Smooth muscle cell (in vitro differentiated cells): ENCODE measurements around the gene ZNF438. TPM values are rescaled to one million over a fixed set of nuclear protein-coding genes. Genes with fewer than 3 reads are reported as not detected.

Experiments used
- DNase-seq: peaks from one replicate; lab custom pipeline; 2025; ENCODE audit not compliant: unreplicated experiment; lab: John Stamatoyannopoulos, UW
- H2AFZ ChIP-seq: fragments of 200-600 bp; sonication (generic); 2 replicates; pipeline ENCODE4 v1.6.0; 2016; ENCODE audit warnings: antibody characterized with exemption, low read depth, mild to moderate bottlenecking
- H3F3A ChIP-seq: fragments of 200-600 bp; sonication (generic); 2 replicates; pipeline ENCODE4 v1.6.0; 2017; ENCODE audit warnings: antibody characterized with exemption, low read depth
- H3K27ac ChIP-seq: fragments of 200-600 bp; sonication (generic); 2 replicates; pipeline ENCODE4 v1.5.1; 2016; ENCODE audit warnings: low read depth, mild to moderate bottlenecking
- H3K27me3 ChIP-seq: fragments of 200-600 bp; sonication (generic); 2 replicates; pipeline ENCODE4 v1.6.1; 2016; ENCODE audit warnings: low read depth, mild to moderate bottlenecking
- H3K36me3 ChIP-seq: fragments of 200-600 bp; sonication (generic); 2 replicates; pipeline ENCODE4 v1.5.1; 2016; ENCODE audit warnings: low read depth
- H3K4me1 ChIP-seq: fragments of 200-600 bp; sonication (generic); 2 replicates; pipeline ENCODE4 v1.5.1; 2016; ENCODE audit warnings: low read depth
- H3K4me2 ChIP-seq: fragments of 200-600 bp; sonication (generic); 2 replicates; pipeline ENCODE4 v1.6.0; 2016; ENCODE audit warnings: mild to moderate bottlenecking
- H3K4me3 ChIP-seq: fragments of 200-600 bp; sonication (generic); 2 replicates; pipeline ENCODE4 v1.5.1; 2016; ENCODE audit warnings: mild to moderate bottlenecking
- H3K79me2 ChIP-seq: fragments of 200-600 bp; sonication (generic); 2 replicates; pipeline ENCODE4 v1.6.0; 2016; ENCODE audit warnings: low read depth, mild to moderate bottlenecking
- H3K9ac ChIP-seq: fragments of 200-600 bp; sonication (generic); 2 replicates; pipeline ENCODE4 v1.6.0; 2016; ENCODE audit warnings: low read depth
- H3K9me3 ChIP-seq: fragments of 200-600 bp; sonication (generic); replicated peaks from 2 replicates; pipeline ENCODE4 v1.5.1; 2016; ENCODE audit warnings: low read depth
- H4K20me1 ChIP-seq: fragments of 200-600 bp; sonication (generic); 2 replicates; pipeline ENCODE4 v1.6.0; 2016; ENCODE audit warnings: low read depth
- WGBS: methylation state at CpG from one replicate; pipeline ENCODE4 v1.1.7; 2016; ENCODE audit warnings: low lambda C conversion rate; 5-methylcytosine and 5-hydroxymethylcytosine counted together
- polyA plus RNA-seq: library from polyadenylated mRNA; unstranded; fragments of >200 nt; fragmentation: Nextera tagmentation; extraction: Ambion mirVana; gene quantifications from 2 replicates; pipeline ENCODE4 v1.2.1, GENCODE V29; 2016
- total RNA-seq: library from RNA; depleted of rRNA; stranded (reverse); fragments of >200 nt; gene quantifications from 2 replicates; pipeline ENCODE4 v1.2.3, GENCODE V29; 2014
- TF ChIP-seq, protein P1 (sequence below): fragments of 200-600 bp; sonication (generic); IDR thresholded peaks from 2 replicates; pipeline ENCODE4 v1.5.1; 2017; ENCODE audit warnings: borderline replicate concordance, mild to moderate bottlenecking, antibody characterized with exemption; ENCODE audit not compliant: insufficient read depth, poor library complexity, severe bottlenecking

Gene ZNF438
- total and polyA plus RNA-seq, 2 experiments from 2014 or later, result 2.8 to 3.4 TPM

DNA sequence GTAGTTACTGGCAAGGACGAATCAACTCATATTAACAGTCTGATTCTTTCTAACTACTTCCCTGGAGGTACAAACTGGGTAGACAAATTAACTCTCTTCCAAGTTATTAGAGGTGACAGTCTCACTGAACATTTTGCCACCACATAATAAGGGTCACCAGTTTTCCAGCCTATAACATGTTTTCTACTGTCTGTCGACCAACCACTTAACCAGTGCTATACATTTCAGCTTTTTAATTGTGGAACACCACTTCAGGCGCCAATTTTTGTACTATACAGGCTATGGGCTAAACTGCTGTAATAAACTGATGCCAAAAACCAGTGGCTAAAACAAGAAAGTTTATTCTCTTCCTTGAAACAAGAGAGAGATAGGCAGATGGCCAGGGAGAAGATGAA lies 13.3 kb downstream of the ZNF438 start:
- Histone ChIP-seq H3K27ac (no peak overlapping the region), H3F3A (no peaks in the 10 kb centered on the region), H3K79me2 (no peaks in the 10 kb centered on the region), H3K9ac (no peak overlapping the region), H3K4me1 (peaks cover 19% of the 10 kb centered on the region), H4K20me1 (no peaks in the 10 kb centered on the region), H3K4me3 (no peak overlapping the region), H3K27me3 (no peaks in the 10 kb centered on the region), H3K4me2 (no peak overlapping the region), H2AFZ (no peak overlapping the region), H3K9me3 (no peaks in the 10 kb centered on the region), H3K36me3 (no peaks in the 10 kb centered on the region)
- DNase-seq, result no peak
- 97% methylated on average over 3 of the region's 3 CpGs for WGBS
- TF ChIP-seq, protein P1, sequence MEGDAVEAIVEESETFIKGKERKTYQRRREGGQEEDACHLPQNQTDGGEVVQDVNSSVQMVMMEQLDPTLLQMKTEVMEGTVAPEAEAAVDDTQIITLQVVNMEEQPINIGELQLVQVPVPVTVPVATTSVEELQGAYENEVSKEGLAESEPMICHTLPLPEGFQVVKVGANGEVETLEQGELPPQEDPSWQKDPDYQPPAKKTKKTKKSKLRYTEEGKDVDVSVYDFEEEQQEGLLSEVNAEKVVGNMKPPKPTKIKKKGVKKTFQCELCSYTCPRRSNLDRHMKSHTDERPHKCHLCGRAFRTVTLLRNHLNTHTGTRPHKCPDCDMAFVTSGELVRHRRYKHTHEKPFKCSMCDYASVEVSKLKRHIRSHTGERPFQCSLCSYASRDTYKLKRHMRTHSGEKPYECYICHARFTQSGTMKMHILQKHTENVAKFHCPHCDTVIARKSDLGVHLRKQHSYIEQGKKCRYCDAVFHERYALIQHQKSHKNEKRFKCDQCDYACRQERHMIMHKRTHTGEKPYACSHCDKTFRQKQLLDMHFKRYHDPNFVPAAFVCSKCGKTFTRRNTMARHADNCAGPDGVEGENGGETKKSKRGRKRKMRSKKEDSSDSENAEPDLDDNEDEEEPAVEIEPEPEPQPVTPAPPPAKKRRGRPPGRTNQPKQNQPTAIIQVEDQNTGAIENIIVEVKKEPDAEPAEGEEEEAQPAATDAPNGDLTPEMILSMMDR, result no peak

DNA sequence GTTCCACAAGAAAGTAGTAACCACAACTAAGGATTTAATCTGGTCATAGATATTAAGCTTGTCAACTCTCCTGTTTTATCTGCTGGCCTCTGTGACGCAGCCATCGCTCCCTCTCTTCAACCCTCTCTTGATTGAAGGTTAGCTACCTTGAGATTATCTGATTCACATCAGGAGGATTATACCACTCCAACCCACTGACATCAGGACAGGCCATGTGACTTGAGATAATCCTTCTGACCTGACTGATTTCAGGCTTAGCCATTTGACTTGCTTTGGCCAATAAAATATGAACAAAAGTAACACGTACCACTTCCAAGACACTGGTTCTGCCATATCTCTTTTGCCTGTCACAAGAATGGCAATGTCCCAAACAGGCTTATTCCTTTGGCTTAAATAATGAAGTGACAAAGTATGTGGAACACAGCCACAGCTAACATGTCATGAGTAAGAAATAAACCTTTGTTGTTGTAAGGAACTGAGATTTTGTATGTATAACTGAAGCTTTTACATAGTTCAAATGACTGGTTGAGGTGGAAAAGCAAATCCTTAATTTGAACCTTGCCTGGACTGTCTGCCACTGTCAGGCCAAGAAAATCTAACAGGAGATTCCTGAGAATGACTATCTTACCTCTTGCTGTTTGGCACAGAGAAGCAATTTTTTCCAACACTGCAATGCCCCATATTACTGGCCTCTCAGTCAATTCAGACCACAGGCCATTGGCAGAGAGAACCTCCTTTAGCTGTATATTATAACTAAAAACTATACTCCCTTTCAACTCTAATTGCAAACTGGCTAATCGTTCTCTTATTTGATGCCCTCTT lies 13.9 kb downstream of the ZNF438 start:
- no peak for DNase-seq
- H3K4me3 ChIP-seq, result no peak overlapping the region
- no peaks in the 10 kb centered on the region for H3K79me2 ChIP-seq
- TF ChIP-seq, protein P1, result no peak
- no peak overlapping the region for H3K4me2 ChIP-seq
- H3K4me1 ChIP-seq, result peaks cover 19% of the 10 kb centered on the region
- no peak overlapping the region for H3K27ac ChIP-seq
- H3K27me3 ChIP-seq, result no peaks in the 10 kb centered on the region
- H2AFZ ChIP-seq, result no peak overlapping the region
- no peaks in the 10 kb centered on the region for H3K36me3 ChIP-seq
- no peaks in the 10 kb centered on the region for H3K9me3 ChIP-seq
- H3K9ac ChIP-seq, result no peak overlapping the region
- H4K20me1 ChIP-seq, result no peaks in the 10 kb centered on the region
- WGBS, result 81% methylated on average over 4 of the region's 4 CpGs
- H3F3A ChIP-seq, result no peaks in the 10 kb centered on the region

DNA sequence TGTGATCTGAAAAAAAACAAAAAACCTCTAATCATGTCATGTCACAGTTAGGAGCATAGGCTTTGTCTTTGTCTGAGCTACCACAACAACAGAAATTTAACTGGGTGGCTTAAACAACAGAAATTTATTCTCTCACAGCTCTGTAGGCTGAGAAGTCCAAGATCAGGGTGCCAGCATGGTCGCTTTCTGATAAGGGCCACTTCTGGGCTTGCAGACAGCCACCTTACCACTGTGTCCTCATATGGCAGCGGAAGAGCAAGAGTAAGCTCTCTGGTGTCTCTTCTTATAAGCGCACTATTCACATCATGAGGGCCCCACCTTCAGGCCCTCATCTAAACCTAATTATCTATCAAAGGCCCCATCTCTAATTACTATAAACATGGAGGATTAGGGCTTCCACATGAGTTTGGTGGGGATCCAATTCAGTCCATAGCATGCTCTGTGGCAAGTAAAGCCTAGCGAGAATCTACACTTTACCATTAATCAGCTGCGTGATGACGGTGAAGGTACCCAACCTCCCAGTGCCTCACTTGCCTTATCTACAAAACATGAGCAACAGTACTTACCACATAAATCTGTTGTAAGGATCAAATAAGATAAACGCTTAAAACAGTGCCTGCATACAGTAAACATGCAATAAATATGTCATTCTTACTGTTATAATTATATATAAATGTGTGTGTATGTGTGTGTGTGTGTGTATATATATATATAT lies 17.3 kb downstream of the ZNF438 start:
- no peaks in the 10 kb centered on the region for H3K27me3 ChIP-seq
- H3K36me3 ChIP-seq, result no peaks in the 10 kb centered on the region
- H3K9me3 ChIP-seq, result no peaks in the 10 kb centered on the region
- no peaks in the 10 kb centered on the region for H3F3A ChIP-seq
- H3K4me2 ChIP-seq, result no peak overlapping the region
- peaks cover 4% of the 10 kb centered on the region for H3K4me1 ChIP-seq
- 88% methylated on average over 7 of the region's 7 CpGs for WGBS
- no peaks in the 10 kb centered on the region for H4K20me1 ChIP-seq
- DNase-seq, result no peak
- H2AFZ ChIP-seq, result no peak overlapping the region
- no peak overlapping the region for H3K9ac ChIP-seq
- no peak overlapping the region for H3K4me3 ChIP-seq
- no peak overlapping the region for H3K27ac ChIP-seq
- H3K79me2 ChIP-seq, result no peaks in the 10 kb centered on the region
- TF ChIP-seq, protein P1, result no peak

DNA sequence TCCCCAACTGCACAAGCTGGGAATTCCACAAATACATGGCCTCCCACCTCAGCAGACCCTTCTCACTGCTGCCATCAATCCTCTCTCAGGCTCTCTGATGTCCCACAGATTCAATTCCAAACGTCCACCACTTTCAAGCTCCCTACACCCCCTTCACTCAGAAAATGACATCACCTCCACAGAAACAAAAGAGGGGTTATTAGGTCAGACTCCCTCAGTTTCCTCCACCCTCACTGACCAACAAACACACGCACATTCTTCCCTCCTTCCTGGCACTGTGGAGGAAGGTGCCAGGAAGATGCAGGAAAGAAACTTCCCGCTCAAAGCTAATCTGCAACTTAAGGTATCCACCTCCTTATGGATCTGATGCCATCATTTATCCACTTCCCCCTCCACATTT lies 18.3 kb downstream of the ZNF438 start:
- Histone ChIP-seq H4K20me1 (no peaks in the 10 kb centered on the region), H3K79me2 (no peaks in the 10 kb centered on the region), H3K9ac (no peak overlapping the region), H3K27me3 (no peaks in the 10 kb centered on the region), H3K36me3 (no peaks in the 10 kb centered on the region), H3K27ac (no peak overlapping the region), H3F3A (no peaks in the 10 kb centered on the region), H2AFZ (no peak overlapping the region), H3K9me3 (no peaks in the 10 kb centered on the region), H3K4me1 (no peaks in the 10 kb centered on the region), H3K4me3 (no peak overlapping the region), H3K4me2 (no peak overlapping the region)
- WGBS, result 83% methylated on average over 3 of the region's 3 CpGs
- TF ChIP-seq, protein P1, result no peak
- DNase-seq, result no peak
